CD4-positive, alpha-beta T cell treated with Interleukin-17A for 4 hours (primary cell): Measurements from ENCODE around the gene MUC4.
"Not testable (repeated sequence)": the region's sequence is repeated elsewhere in the genome, so short reads cannot be mapped to it uniquely, and the experiment has no call there.

ENCODE experiments used
- DNase-seq: peaks from one replicate; pipeline ENCODE4 v3.0.0-alpha.2; 2020; ENCODE audit warnings: mixed read lengths

The MUC4 gene

GRCh38 chr3:195809291-195809785 lies 2.4 kb downstream of the MUC4 start:
- no peak for DNase-seq

- no peak for DNase-seq
Measured at GRCh38 chr3:195808741-195809290, 2.9 kb downstream of the MUC4 start.

GRCh38 chr3:195807681-195808121 lies 4.0 kb downstream of the MUC4 start:
- no peak for DNase-seq

- no peak for DNase-seq
Measured at GRCh38 chr3:195806916-195807231, 4.9 kb downstream of the MUC4 start.

- no peak for DNase-seq
Measured at GRCh38 chr3:195806211-195806915, 5.4 kb downstream of the MUC4 start.

- not testable (repeated sequence) for DNase-seq
Measured at GRCh38 chr3:195805588-195805987, 6.1 kb downstream of the MUC4 start.

- DNase-seq, result no peak
Measured at GRCh38 chr3:195805181-195805580, 6.5 kb downstream of the MUC4 start.

GRCh38 chr3:195803289-195803908 lies 8.3 kb downstream of the MUC4 start:
- no peak for DNase-seq

- no peak for DNase-seq
Measured at GRCh38 chr3:195802795-195803194, 8.9 kb downstream of the MUC4 start.

- DNase-seq, result peak; percentile 44
Measured at GRCh38 chr3:195802261-195802701, 9.4 kb downstream of the MUC4 start.

- DNase-seq, result no peak
Measured at GRCh38 chr3:195801251-195802183, 10.2 kb downstream of the MUC4 start.

GRCh38 chr3:195800240-195800639 lies 11.5 kb downstream of the MUC4 start:
- no peak for DNase-seq

- DNase-seq, result no peak
Measured at GRCh38 chr3:195796795-195797194, 14.9 kb downstream of the MUC4 start.

- DNase-seq, result no peak
Measured at GRCh38 chr3:195794708-195795107, 17.0 kb downstream of the MUC4 start.

- DNase-seq, result not testable (repeated sequence)
Measured at GRCh38 chr3:195792621-195793020, 19.1 kb downstream of the MUC4 start.

- DNase-seq, result no peak
Measured at GRCh38 chr3:195790901-195791300, 20.8 kb downstream of the MUC4 start.

- no peak for DNase-seq
Measured at GRCh38 chr3:195788711-195789581, 22.8 kb downstream of the MUC4 start.

- not testable (repeated sequence) for DNase-seq
Measured at GRCh38 chr3:195785781-195786405, 25.8 kb downstream of the MUC4 start.

GRCh38 chr3:195784031-195784430 lies 27.7 kb downstream of the MUC4 start:
- DNase-seq, result not testable (repeated sequence)

- not testable (repeated sequence) for DNase-seq
Measured at GRCh38 chr3:195781236-195781635, 30.5 kb downstream of the MUC4 start.

GRCh38 chr3:195777975-195778374 lies 33.8 kb downstream of the MUC4 start:
- no peak for DNase-seq
